Gastroesophageal sphincter (tissue), 4 donors: ENCODE results near the gene TMEM150B. TPM values are rescaled to one million over a fixed set of nuclear protein-coding genes. Genes with fewer than 3 reads are reported as not detected.

Experiments
- ATAC-seq: fragments of 150-250 bp; one replicate; pipeline ENCODE4 v1.9.1; 2016; ENCODE audit warnings: mild to moderate bottlenecking, moderate library complexity
- H3K27ac ChIP-seq, 4 donors: fragments of 200-600 bp; sonication (generic) in 3 of 4; 1 replicate in 3 of 4; 2 replicates in 1 of 4; pipeline ENCODE4 v1.5.1; 2016 to 2019
- H3K27me3 ChIP-seq: fragments of 200-600 bp; sonication (generic); one replicate; pipeline ENCODE4 v1.5.1; 2019
- H3K36me3 ChIP-seq, 2 donors: fragments of 200-600 bp; sonication (generic); one replicate each; pipeline ENCODE4 v1.5.1; 2019; ENCODE audit warnings: control low read depth in 1 of 2
- H3K4me1 ChIP-seq, 3 donors: fragments of 200-600 bp; sonication (generic); 1 replicate in 2 of 3; 2 replicates in 1 of 3; pipeline ENCODE4 v1.5.1; 2016 to 2019; ENCODE audit warnings: control low read depth in 2 of 3
- H3K4me3 ChIP-seq, 2 donors: fragments of 200-600 bp; sonication (generic); one replicate each; pipeline ENCODE4 v1.5.1; 2019; ENCODE audit warnings: mild to moderate bottlenecking in 1 of 2, moderate library complexity in 1 of 2
- H3K9me3 ChIP-seq, 3 donors: fragments of 200-600 bp; sonication (generic); one replicate each; pipeline ENCODE4 v1.5.1; 2017 to 2019; ENCODE audit warnings: control low read depth in 2 of 3
- CTCF ChIP-seq, 4 experiments: fragments of 200-600 bp in 2 of 4; fragments of 450-650 bp in 2 of 4; sonication (generic) in 1 of 4; IDR thresholded peaks; one replicate each; pipeline ENCODE4 v1.5.1; 2017 to 2019; ENCODE audit warnings: antibody characterized with exemption in 4 of 4, mild to moderate bottlenecking in 2 of 4, moderate library complexity in 2 of 4
- EP300 ChIP-seq: sonication (generic); formaldehyde crosslinking; IDR thresholded peaks from one replicate; pipeline ENCODE4 v1.6.1; 2017; ENCODE audit warnings: antibody characterized with exemption, mild to moderate bottlenecking
- POLR2A ChIP-seq, 2 donors: fragments of 450-650 bp; IDR thresholded peaks; one replicate each; pipeline ENCODE4 v1.6.1; 2017; ENCODE audit warnings: antibody characterized with exemption in 2 of 2, mild to moderate bottlenecking in 2 of 2, moderate library complexity in 1 of 2
- POLR2AphosphoS5 ChIP-seq: sonication (generic); formaldehyde crosslinking; IDR thresholded peaks from one replicate; pipeline ENCODE4 v1.6.1; 2017; ENCODE audit warnings: antibody characterized with exemption
- WGBS, 2 donors: methylation state at CpG; one replicate each; pipeline ENCODE4 v1.1.5; 2018; ENCODE audit warnings: low coverage in 1 of 2; 5-methylcytosine and 5-hydroxymethylcytosine counted together
- total RNA-seq, 4 donors: library from RNA; depleted of rRNA; stranded (reverse); fragments of >200 nt; gene quantifications; one replicate each; pipeline ENCODE4 v1.1.0, GENCODE V29; 2016

Gene TMEM150B
- total RNA-seq, 4 donors from 2014 or later: 2.2 to 12.4 (median 3.3) TPM; not detected in 1

GRCh38 chr19:55350620-55351315, 25.6 kb upstream of the TMEM150B start:
- Histone ChIP-seq H3K27ac (no peak overlapping the region), H3K27me3 (peaks cover 67% of the 10 kb centered on the region), H3K9me3 (no peaks in the 10 kb centered on the region), H3K4me3 (no peak overlapping the region), H3K36me3 (peaks cover 0 to 22% of the 10 kb centered on the region in 2 donors), H3K4me1 (peaks cover 0 to 44% (median 17%) of the 10 kb centered on the region in 3 donors)
- no peak for TF ChIP-seq POLR2AphosphoS5
- TF ChIP-seq CTCF (IDR thresholded peaks at IDR 0.05): no peak
- no peak for TF ChIP-seq EP300
- no peak for TF ChIP-seq POLR2A (IDR thresholded peaks at IDR 0.05)
- WGBS, 2 donors: 64 to 85% methylated on average over 7 to 9 of the region's 11 CpGs
- ATAC-seq: no peak

- H3K36me3 ChIP-seq: peaks cover 0 to 36% of the 10 kb centered on the region in 2 donors
- TF ChIP-seq CTCF (IDR thresholded peaks at IDR 0.05): no peak
- TF ChIP-seq POLR2A (IDR thresholded peaks at IDR 0.05): no peak
- no peak for TF ChIP-seq POLR2AphosphoS5
- TF ChIP-seq EP300: no peak
- 62 to 93% methylated on average over 3 to 7 of the region's 22 CpGs for WGBS, 2 donors
- H3K27ac ChIP-seq: no peak overlapping the region
- H3K4me1 ChIP-seq: peaks cover 0 to 34% (median 5%) of the 10 kb centered on the region in 3 donors
- no peak overlapping the region for H3K4me3 ChIP-seq
- ATAC-seq: no peak
- peaks cover 45% of the 10 kb centered on the region for H3K27me3 ChIP-seq
- no peaks in the 10 kb centered on the region for H3K9me3 ChIP-seq
These were observed 23.3 kb upstream of the TMEM150B start for GRCh38 chr19:55348317-55349034.

- Histone ChIP-seq H3K9me3 (no peaks in the 10 kb centered on the region), H3K36me3 (peaks cover 0 to 45% of the 10 kb centered on the region in 2 donors), H3K4me3 (no peak overlapping the region), H3K27me3 (peaks cover 36% of the 10 kb centered on the region), H3K27ac (peak overlapping the region in 1 of 4 donors; percentile 62), H3K4me1 (peaks cover 0 to 26% (median 0%) of the 10 kb centered on the region in 3 donors)
- ATAC-seq: no peak
- TF ChIP-seq CTCF (IDR thresholded peaks at IDR 0.05): no peak
- no peak for TF ChIP-seq POLR2A (IDR thresholded peaks at IDR 0.05)
- no peak for TF ChIP-seq EP300
- TF ChIP-seq POLR2AphosphoS5: no peak
- no CpG with 5 or more reads among the region's 10 CpGs for WGBS, 2 donors
These were observed 22.4 kb upstream of the TMEM150B start for GRCh38 chr19:55347442-55348009.

GRCh38 chr19:55346725-55347441, 21.7 kb upstream of the TMEM150B start:
- Histone ChIP-seq H3K9me3 (no peaks in the 10 kb centered on the region), H3K4me3 (no peak overlapping the region), H3K36me3 (peaks cover 0 to 52% of the 10 kb centered on the region in 2 donors), H3K27me3 (peaks cover 29% of the 10 kb centered on the region), H3K4me1 (peaks cover 0 to 29% (median 0%) of the 10 kb centered on the region in 3 donors), H3K27ac (peak overlapping the region in 1 of 4 donors; percentile 62)
- WGBS, 2 donors: no CpG with 5 or more reads among the region's 41 CpGs
- TF ChIP-seq EP300: no peak
- no peak for TF ChIP-seq CTCF (IDR thresholded peaks at IDR 0.05)
- no peak for TF ChIP-seq POLR2AphosphoS5
- no peak for TF ChIP-seq POLR2A (IDR thresholded peaks at IDR 0.05)
- peak; percentile 39 for ATAC-seq
